Cardiac fibroblast (primary cell): ENCODE results near the gene CDH13.

Experiments used
- DNase-seq, 2 donors: peaks; one replicate each; pipeline versions ENCODE4 v3.0.0 to v3.0.0-alpha.2; 2010; ENCODE audit warnings: low read depth in 2 of 2
- H3K4me3 ChIP-seq, 2 donors: replicated peaks in 1 of 2; 1 replicate in 1 of 2; 2 replicates in 1 of 2; pipeline ENCODE4 v1.5.1; 2011; ENCODE audit warnings: low read depth in 2 of 2, low read length in 2 of 2, mild to moderate bottlenecking in 2 of 2, moderate library complexity in 1 of 2
- CTCF ChIP-seq: IDR thresholded peaks from one replicate; pipeline ENCODE4 v1.5.1; 2011; ENCODE audit warnings: low read depth, mild to moderate bottlenecking, low read length, inconsistent platforms

Gene CDH13

GRCh38 chr16:83023011-83023410, 396.2 kb downstream of the CDH13 start:
- DNase-seq: no peak
- no peak overlapping the region for H3K4me3 ChIP-seq
- no peak for TF ChIP-seq CTCF

DNA sequence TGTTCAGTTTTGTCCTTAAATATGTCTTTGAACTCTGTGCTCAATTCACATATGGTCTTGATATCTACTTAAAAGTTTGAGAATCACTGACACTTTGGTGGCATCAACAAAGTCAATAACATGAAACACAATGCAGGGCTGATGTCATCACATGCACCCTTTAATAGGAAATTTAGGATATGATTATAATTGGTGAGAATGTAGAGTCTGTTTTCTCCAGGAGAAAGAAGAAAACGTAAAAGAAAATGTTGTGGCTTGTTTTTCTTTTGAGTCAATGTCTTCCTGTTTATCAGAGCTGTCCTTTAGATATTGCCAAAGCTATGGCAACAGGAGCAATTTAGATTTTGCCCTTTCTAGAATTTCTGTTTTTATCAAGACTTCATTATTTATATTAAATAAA, 396.9 kb downstream of the CDH13 start:
- peak in 1 of 2 donors; percentile 63 for DNase-seq
- no peak overlapping the region for H3K4me3 ChIP-seq
- TF ChIP-seq CTCF: no peak

- H3K4me3 ChIP-seq: no peak overlapping the region
- no peak for DNase-seq
- no peak for TF ChIP-seq CTCF
Observed at GRCh38 chr16:83027973-83028372, 401.2 kb downstream of the CDH13 start.

DNA sequence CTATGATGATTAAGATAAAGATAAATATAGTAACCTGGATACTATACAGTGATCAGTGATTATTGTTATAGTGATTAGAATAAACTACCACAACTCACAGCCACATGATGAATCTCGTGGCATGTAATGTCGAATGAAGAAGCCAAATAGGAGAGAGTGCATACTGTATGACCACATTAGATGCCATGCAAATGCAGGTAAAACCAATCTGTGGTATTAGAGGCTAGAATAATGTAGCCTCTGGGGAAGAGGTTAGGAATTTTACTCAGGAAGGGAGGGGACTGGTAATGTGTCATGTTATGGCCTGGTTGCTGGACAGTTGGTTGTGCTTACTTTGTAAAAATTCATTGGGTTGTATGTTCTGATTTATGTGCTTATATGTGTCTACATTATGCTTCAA, 402.7 kb downstream of the CDH13 start:
- no peak for DNase-seq
- no peak overlapping the region for H3K4me3 ChIP-seq
- no peak for TF ChIP-seq CTCF

- no peak for DNase-seq
- H3K4me3 ChIP-seq: no peak overlapping the region
- no peak for TF ChIP-seq CTCF
Observed at GRCh38 chr16:83031524-83031923, 404.8 kb downstream of the CDH13 start.

- H3K4me3 ChIP-seq: no peak overlapping the region
- no peak for TF ChIP-seq CTCF
- no peak for DNase-seq
Observed at GRCh38 chr16:83037102-83037501, 410.3 kb downstream of the CDH13 start.

- TF ChIP-seq CTCF: no peak
- no peak overlapping the region for H3K4me3 ChIP-seq
- no peak for DNase-seq
Observed at GRCh38 chr16:83037884-83038283, 411.1 kb downstream of the CDH13 start.
